OCI-LY1 (cell line): ENCODE results near the gene MYB.
A peak's percentile ranks its signal among the peaks of the same experiment; 100 is the strongest.

Experiments
- H2AFZ ChIP-seq: fragments of 200-600 bp; sonication (generic), shearing (Covaris generic); 2 replicates; pipeline ENCODE4 v1.6.0; 2014; ENCODE audit warnings: antibody characterized with exemption, mild to moderate bottlenecking, low read length
- H3F3A ChIP-seq: fragments of 200-600 bp; sonication (generic), shearing (Covaris generic); 2 replicates; pipeline ENCODE4 v1.6.0; 2014; ENCODE audit warnings: mild to moderate bottlenecking, antibody characterized with exemption, low read length, moderate library complexity; ENCODE audit not compliant: insufficient read depth
- H3K27ac ChIP-seq: fragments of 200-600 bp; sonication (generic); 2 replicates; pipeline ENCODE4 v1.5.1; 2014; ENCODE audit warnings: low read length, mixed run types, mild to moderate bottlenecking, low read depth; ENCODE audit not compliant: poor library complexity, severe bottlenecking
- H3K27me3 ChIP-seq: fragments of 200-600 bp; sonication (generic); 2 replicates; pipeline ENCODE4 v1.6.0; 2014; ENCODE audit warnings: antibody characterized with exemption, mild to moderate bottlenecking, low read length, moderate library complexity; ENCODE audit not compliant: insufficient read depth
- H3K36me3 ChIP-seq: fragments of 200-600 bp; sonication (generic); 2 replicates; pipeline ENCODE4 v1.6.1; 2014; ENCODE audit warnings: mild to moderate bottlenecking, antibody characterized with exemption, low read length, moderate library complexity, mixed read lengths; ENCODE audit not compliant: insufficient read depth
- H3K4me1 ChIP-seq: fragments of 200-600 bp; sonication (generic); 2 replicates; pipeline ENCODE4 v1.5.1; 2014; ENCODE audit warnings: mild to moderate bottlenecking, low read length, moderate library complexity; ENCODE audit not compliant: insufficient read depth, severe bottlenecking
- H3K4me2 ChIP-seq: fragments of 200-600 bp; sonication (generic), shearing (Covaris generic); 2 replicates; pipeline ENCODE4 v1.6.1; 2014; ENCODE audit warnings: low read length
- H3K4me3 ChIP-seq: fragments of 200-600 bp; sonication (generic); 2 replicates; pipeline ENCODE4 v1.5.1; 2014; ENCODE audit warnings: low read length, low read depth, mild to moderate bottlenecking, mixed read lengths; ENCODE audit not compliant: poor library complexity, severe bottlenecking
- H3K79me2 ChIP-seq: fragments of 200-600 bp; shearing (Covaris generic); 2 replicates; pipeline ENCODE4 v1.6.1; 2016; ENCODE audit warnings: mixed run types, low read length, mixed read lengths; ENCODE audit not compliant: insufficient read depth
- H3K9ac ChIP-seq: fragments of 200-600 bp; sonication (generic), shearing (Covaris generic); 2 replicates; pipeline ENCODE4 v1.6.1; 2014; ENCODE audit warnings: mild to moderate bottlenecking, low read length, mixed read lengths
- H3K9me2 ChIP-seq: fragments of 200-600 bp; sonication (generic), shearing (Covaris generic); 2 replicates; pipeline ENCODE4 v1.6.1; 2014; ENCODE audit warnings: low read depth, mild to moderate bottlenecking, low read length, mixed read lengths
- H3K9me3 ChIP-seq: fragments of 200-600 bp; shearing (Covaris generic); 2 replicates; pipeline ENCODE4 v1.6.1; 2014; ENCODE audit warnings: low read length, mixed read lengths
- H4K20me1 ChIP-seq: fragments of 200-600 bp; sonication (generic), shearing (Covaris generic); 2 replicates; pipeline ENCODE4 v1.6.0; 2016; ENCODE audit warnings: mild to moderate bottlenecking, low read length; ENCODE audit not compliant: insufficient read depth
- CTCF ChIP-seq: fragments of 200-600 bp; sonication (generic), shearing (Covaris generic); IDR thresholded peaks from 2 replicates; pipeline ENCODE4 v1.5.1; 2017; ENCODE audit warnings: mild to moderate bottlenecking, antibody characterized with exemption, low read length, moderate library complexity, mixed read lengths
- EZH2 ChIP-seq: fragments of 200-600 bp; sonication (generic), shearing (Covaris generic); IDR thresholded peaks from 2 replicates; pipeline ENCODE4 v1.8.0; 2017; ENCODE audit warnings: borderline replicate concordance, mixed run types, mild to moderate bottlenecking, antibody characterized with exemption, low read length, moderate library complexity, mixed read lengths

The MYB gene

GRCh38 chr6:135189344-135189743 lies 8.2 kb downstream of the MYB start:
- Histone ChIP-seq H2AFZ (no peak overlapping the region), H3K79me2 (peaks cover 26% of the 10 kb centered on the region), H3K4me2 (no peak overlapping the region), H3K9me3 (no peaks in the 10 kb centered on the region), H3K36me3 (peaks cover 67% of the 10 kb centered on the region), H3K9me2 (no peaks in the 10 kb centered on the region), H3K27me3 (no peaks in the 10 kb centered on the region), H3K4me3 (no peak overlapping the region), H3K9ac (no peak overlapping the region), H4K20me1 (no peaks in the 10 kb centered on the region), H3K4me1 (peaks cover 17% of the 10 kb centered on the region), H3F3A (no peaks in the 10 kb centered on the region), H3K27ac (no peak overlapping the region)
- TF ChIP-seq CTCF (no peak), EZH2 (no peak)

GRCh38 chr6:135191508-135192255 lies 10.6 kb downstream of the MYB start:
- peaks cover 3% of the 10 kb centered on the region; the same call in 1 of the 2 replicates for H3K79me2 ChIP-seq
- H3K9me2 ChIP-seq = no peaks in the 10 kb centered on the region
- H3K4me3 ChIP-seq = no peak overlapping the region
- H3K4me1 ChIP-seq = peaks cover 27% of the 10 kb centered on the region
- no peak overlapping the region for H2AFZ ChIP-seq
- H3F3A ChIP-seq = no peaks in the 10 kb centered on the region
- H4K20me1 ChIP-seq = no peaks in the 10 kb centered on the region
- H3K36me3 ChIP-seq = peaks cover 77% of the 10 kb centered on the region
- no peak overlapping the region for H3K9ac ChIP-seq
- peak overlapping the region; percentile 31 for H3K27ac ChIP-seq
- no peak for TF ChIP-seq EZH2
- no peak for TF ChIP-seq CTCF
- H3K9me3 ChIP-seq = no peaks in the 10 kb centered on the region
- H3K27me3 ChIP-seq = no peaks in the 10 kb centered on the region
- H3K4me2 ChIP-seq = no peak overlapping the region

GRCh38 chr6:135192256-135193174 lies 11.4 kb downstream of the MYB start:
- Histone ChIP-seq H2AFZ (no peak overlapping the region), H3F3A (no peaks in the 10 kb centered on the region), H3K79me2 (no peaks in the 10 kb centered on the region), H3K4me3 (no peak overlapping the region), H3K4me1 (peaks cover 27% of the 10 kb centered on the region), H3K9ac (no peak overlapping the region), H3K9me2 (no peaks in the 10 kb centered on the region), H4K20me1 (no peaks in the 10 kb centered on the region), H3K9me3 (no peaks in the 10 kb centered on the region), H3K27ac (no peak overlapping the region), H3K27me3 (no peaks in the 10 kb centered on the region), H3K36me3 (peaks cover 83% of the 10 kb centered on the region), H3K4me2 (no peak overlapping the region)
- TF ChIP-seq CTCF (no peak), EZH2 (no peak)
